A549 (cell line): ENCODE results near the gene IGF1R.

Experiments
- EP300 ChIP-seq, 2 experiments: fragments of >200 bp; sonication (Bioruptor Twin); formaldehyde crosslinking; IDR thresholded peaks; 2 replicates in 1 of 2; 3 replicates in 1 of 2; pipeline ENCODE4 v1.6.1; 2016 to 2017
- JUNB ChIP-seq: fragments of >200 bp; sonication (Bioruptor Twin); formaldehyde crosslinking; IDR thresholded peaks from 2 replicates; pipeline ENCODE4 v1.6.1; 2016
- PHF8 ChIP-seq: fragments of 200-600 bp; sonication (generic); IDR thresholded peaks from 2 replicates; pipeline ENCODE4 v1.6.1; 2016; ENCODE audit warnings: low read depth, mild to moderate bottlenecking, antibody characterized with exemption, moderate library complexity, borderline replicate concordance
- POLR2A ChIP-seq: IDR thresholded peaks from 2 replicates; pipeline ENCODE4 v1.6.1; 2012; ENCODE audit warnings: mild to moderate bottlenecking, low read length
- POLR2AphosphoS2 ChIP-seq: conservative IDR thresholded peaks from 2 replicates; pipeline ENCODE4 v1.6.1; 2012; ENCODE audit warnings: low read length, improper control_type of control experiment, inconsistent platforms
- RAD21 ChIP-seq, 2 experiments: fragments of >200 bp in 1 of 2; sonication (Bioruptor Twin) in 1 of 2; formaldehyde crosslinking in 1 of 2; IDR thresholded peaks in 1 of 2; conservative IDR thresholded peaks in 1 of 2; 2 replicates in 1 of 2; 3 replicates in 1 of 2; pipeline ENCODE4 v1.6.1; 2012 to 2018; ENCODE audit warnings: inconsistent platforms in 1 of 2
- SREBF2 ChIP-seq: fragments of 450-650 bp; IDR thresholded peaks from 2 replicates; pipeline ENCODE4 v1.6.1; 2014; ENCODE audit warnings: mild to moderate bottlenecking, moderate library complexity
- TFCP2L1 ChIP-seq: fragments of 250-450 bp; sonication (Bioruptor Pico); IDR thresholded peaks from 2 replicates; pipeline ENCODE4 v1.5.0; 2021; ENCODE audit warnings: mild to moderate bottlenecking
- ZFP36 ChIP-seq: fragments of 450-650 bp; IDR thresholded peaks from 2 replicates; pipeline ENCODE4 v1.6.1; 2014; ENCODE audit warnings: borderline replicate concordance; ENCODE audit not compliant: partially characterized antibody
- ZNF302 ChIP-seq: fragments of 250-450 bp; sonication (Bioruptor Pico); IDR thresholded peaks from 2 replicates; pipeline ENCODE4 v1.9.0; 2021; ENCODE audit warnings: inconsistent platforms, mild to moderate bottlenecking, moderate library complexity
- TF ChIP-seq, protein P1 (sequence below): fragments of >200 bp; sonication (Bioruptor Twin); formaldehyde crosslinking; IDR thresholded peaks from 3 replicates; pipeline ENCODE4 v1.5.1; 2016
- TF ChIP-seq, protein P2 (sequence below): fragments of 450-650 bp; IDR thresholded peaks from 2 replicates; pipeline ENCODE4 v1.6.1; 2014; ENCODE audit warnings: antibody characterized with exemption
- TF ChIP-seq, protein P3 (sequence below): fragments of 200-600 bp; sonication (generic); IDR thresholded peaks from 2 replicates; pipeline ENCODE4 v1.6.1; 2016; ENCODE audit warnings: antibody characterized with exemption, mild to moderate bottlenecking, moderate library complexity

DNA sequence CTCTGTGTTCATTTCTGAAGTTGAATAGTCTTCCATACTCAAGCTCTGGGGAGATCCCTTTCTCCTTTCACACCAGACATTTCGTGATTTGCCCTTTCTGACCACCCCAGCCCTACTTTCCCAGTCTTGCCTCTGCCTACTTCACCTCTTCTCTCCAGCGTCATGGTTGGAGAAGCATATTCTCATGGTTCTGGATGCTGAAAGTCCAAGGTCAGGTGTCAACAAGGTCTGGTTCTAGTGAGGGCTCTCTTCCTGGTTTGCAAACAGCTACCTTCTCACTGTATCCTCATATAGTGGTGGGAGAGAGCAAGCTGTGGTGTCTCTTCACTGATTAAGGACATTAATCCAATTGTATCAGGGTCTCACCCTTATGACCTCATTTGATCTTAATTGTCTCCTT, 169.4 kb downstream of the IGF1R start:
- TF ChIP-seq, protein P1, sequence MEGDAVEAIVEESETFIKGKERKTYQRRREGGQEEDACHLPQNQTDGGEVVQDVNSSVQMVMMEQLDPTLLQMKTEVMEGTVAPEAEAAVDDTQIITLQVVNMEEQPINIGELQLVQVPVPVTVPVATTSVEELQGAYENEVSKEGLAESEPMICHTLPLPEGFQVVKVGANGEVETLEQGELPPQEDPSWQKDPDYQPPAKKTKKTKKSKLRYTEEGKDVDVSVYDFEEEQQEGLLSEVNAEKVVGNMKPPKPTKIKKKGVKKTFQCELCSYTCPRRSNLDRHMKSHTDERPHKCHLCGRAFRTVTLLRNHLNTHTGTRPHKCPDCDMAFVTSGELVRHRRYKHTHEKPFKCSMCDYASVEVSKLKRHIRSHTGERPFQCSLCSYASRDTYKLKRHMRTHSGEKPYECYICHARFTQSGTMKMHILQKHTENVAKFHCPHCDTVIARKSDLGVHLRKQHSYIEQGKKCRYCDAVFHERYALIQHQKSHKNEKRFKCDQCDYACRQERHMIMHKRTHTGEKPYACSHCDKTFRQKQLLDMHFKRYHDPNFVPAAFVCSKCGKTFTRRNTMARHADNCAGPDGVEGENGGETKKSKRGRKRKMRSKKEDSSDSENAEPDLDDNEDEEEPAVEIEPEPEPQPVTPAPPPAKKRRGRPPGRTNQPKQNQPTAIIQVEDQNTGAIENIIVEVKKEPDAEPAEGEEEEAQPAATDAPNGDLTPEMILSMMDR, result no peak
- TF ChIP-seq POLR2A (no peak), EP300 (IDR thresholded peaks at IDR 0.05) (no peak), SREBF2 (no peak), TFCP2L1 (CRISPR knock-in tag) (no peak), JUNB (no peak), RAD21 (conservative IDR thresholded peaks at IDR 0.05 in 1 of 2, IDR thresholded peaks at IDR 0.05 in 1 of 2) (no peak), ZNF302 (no peak), ZFP36 (no peak), PHF8 (no peak), POLR2AphosphoS2 (no peak)
- TF ChIP-seq, protein P2, sequence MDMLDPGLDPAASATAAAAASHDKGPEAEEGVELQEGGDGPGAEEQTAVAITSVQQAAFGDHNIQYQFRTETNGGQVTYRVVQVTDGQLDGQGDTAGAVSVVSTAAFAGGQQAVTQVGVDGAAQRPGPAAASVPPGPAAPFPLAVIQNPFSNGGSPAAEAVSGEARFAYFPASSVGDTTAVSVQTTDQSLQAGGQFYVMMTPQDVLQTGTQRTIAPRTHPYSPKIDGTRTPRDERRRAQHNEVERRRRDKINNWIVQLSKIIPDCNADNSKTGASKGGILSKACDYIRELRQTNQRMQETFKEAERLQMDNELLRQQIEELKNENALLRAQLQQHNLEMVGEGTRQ, result no peak
- TF ChIP-seq, protein P3, sequence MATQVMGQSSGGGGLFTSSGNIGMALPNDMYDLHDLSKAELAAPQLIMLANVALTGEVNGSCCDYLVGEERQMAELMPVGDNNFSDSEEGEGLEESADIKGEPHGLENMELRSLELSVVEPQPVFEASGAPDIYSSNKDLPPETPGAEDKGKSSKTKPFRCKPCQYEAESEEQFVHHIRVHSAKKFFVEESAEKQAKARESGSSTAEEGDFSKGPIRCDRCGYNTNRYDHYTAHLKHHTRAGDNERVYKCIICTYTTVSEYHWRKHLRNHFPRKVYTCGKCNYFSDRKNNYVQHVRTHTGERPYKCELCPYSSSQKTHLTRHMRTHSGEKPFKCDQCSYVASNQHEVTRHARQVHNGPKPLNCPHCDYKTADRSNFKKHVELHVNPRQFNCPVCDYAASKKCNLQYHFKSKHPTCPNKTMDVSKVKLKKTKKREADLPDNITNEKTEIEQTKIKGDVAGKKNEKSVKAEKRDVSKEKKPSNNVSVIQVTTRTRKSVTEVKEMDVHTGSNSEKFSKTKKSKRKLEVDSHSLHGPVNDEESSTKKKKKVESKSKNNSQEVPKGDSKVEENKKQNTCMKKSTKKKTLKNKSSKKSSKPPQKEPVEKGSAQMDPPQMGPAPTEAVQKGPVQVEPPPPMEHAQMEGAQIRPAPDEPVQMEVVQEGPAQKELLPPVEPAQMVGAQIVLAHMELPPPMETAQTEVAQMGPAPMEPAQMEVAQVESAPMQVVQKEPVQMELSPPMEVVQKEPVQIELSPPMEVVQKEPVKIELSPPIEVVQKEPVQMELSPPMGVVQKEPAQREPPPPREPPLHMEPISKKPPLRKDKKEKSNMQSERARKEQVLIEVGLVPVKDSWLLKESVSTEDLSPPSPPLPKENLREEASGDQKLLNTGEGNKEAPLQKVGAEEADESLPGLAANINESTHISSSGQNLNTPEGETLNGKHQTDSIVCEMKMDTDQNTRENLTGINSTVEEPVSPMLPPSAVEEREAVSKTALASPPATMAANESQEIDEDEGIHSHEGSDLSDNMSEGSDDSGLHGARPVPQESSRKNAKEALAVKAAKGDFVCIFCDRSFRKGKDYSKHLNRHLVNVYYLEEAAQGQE, result no peak
